ENCODE data around the gene PPP1R14C.

DNA sequence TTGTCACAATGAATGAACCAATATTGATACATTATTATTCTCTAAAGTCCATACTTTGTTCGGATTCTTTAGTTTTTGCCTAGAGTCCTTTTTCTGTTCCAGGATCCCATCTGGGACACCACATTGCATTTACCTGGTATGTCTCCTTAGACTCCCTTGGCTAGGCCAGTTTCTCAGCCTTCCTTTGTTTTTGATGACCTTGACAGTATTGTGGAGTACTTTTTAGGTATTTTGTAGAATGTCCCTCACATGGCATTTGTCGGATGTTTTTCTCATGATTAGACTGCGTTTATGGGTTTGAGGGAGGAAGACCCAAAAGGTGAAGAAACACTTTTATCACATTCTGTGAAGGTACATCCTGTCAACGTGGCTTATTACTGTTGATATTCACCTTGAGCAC lies 16.9 kb downstream of the PPP1R14C start:
- TF ChIP-seq POLR2AphosphoS5 (IDR thresholded peaks at IDR 0.05; ENCODE audit: borderline replicate concordance, low read depth, low read length), result no peak
- no peak for TF ChIP-seq EZH2 (IDR thresholded peaks at IDR 0.05)

Measured in SK-N-MC (cell line).